GM12878 (cell line): Measurements from ENCODE around the gene DNAAF2. TPM values are rescaled to one million over a fixed set of nuclear protein-coding genes. Genes with fewer than 3 reads are reported as not detected.

Experiments
- BCL11A ChIP-seq: IDR thresholded peaks from 2 replicates; pipeline ENCODE4 v1.6.1; 2011; ENCODE audit warnings: low read depth, low read length
- BCLAF1 ChIP-seq: fragments of 450-650 bp; IDR thresholded peaks from 2 replicates; pipeline ENCODE4 v1.6.1; 2017; ENCODE audit warnings: antibody characterized with exemption, mild to moderate bottlenecking, moderate library complexity
- CREM ChIP-seq: IDR thresholded peaks from 2 replicates; pipeline ENCODE4 v1.6.1; 2014; ENCODE audit warnings: antibody characterized with exemption, low read depth
- EP300 ChIP-seq, 2 experiments: fragments of 150-350 bp in 1 of 2; IDR thresholded peaks; 2 replicates each; pipeline ENCODE4 v1.6.1; 2011 to 2012; ENCODE audit warnings: low read depth in 2 of 2, low read length in 2 of 2, borderline replicate concordance in 1 of 2, improper control_type of control experiment in 1 of 2, inconsistent platforms in 1 of 2; ENCODE audit not compliant: control insufficient read depth in 1 of 2
- EZH2 ChIP-seq: IDR thresholded peaks from 2 replicates; pipeline ENCODE4 v1.6.1; 2012; ENCODE audit warnings: low read depth, mild to moderate bottlenecking, control low read depth, inconsistent platforms, low read length, borderline replicate concordance; ENCODE audit not compliant: control insufficient read depth
- SMARCA5 ChIP-seq: fragments of 450-650 bp; IDR thresholded peaks from 2 replicates; pipeline ENCODE4 v1.6.1; 2017; ENCODE audit warnings: mild to moderate bottlenecking
- STAT1 ChIP-seq: fragments of 450-650 bp; conservative IDR thresholded peaks from 2 replicates; pipeline ENCODE4 v1.6.1; 2014; ENCODE audit warnings: antibody characterized with exemption, mild to moderate bottlenecking
- ZBTB33 ChIP-seq: fragments of 450-650 bp; IDR thresholded peaks from 2 replicates; pipeline ENCODE4 v1.6.1; 2017; ENCODE audit warnings: mild to moderate bottlenecking
- ZNF207 ChIP-seq: fragments of 450-650 bp; IDR thresholded peaks from 2 replicates; pipeline ENCODE4 v1.6.1; 2014; ENCODE audit warnings: antibody characterized with exemption, mild to moderate bottlenecking, borderline replicate concordance
- ZNF622 ChIP-seq: fragments of 450-650 bp; IDR thresholded peaks from 2 replicates; pipeline ENCODE4 v1.6.1; 2017; ENCODE audit warnings: mild to moderate bottlenecking, inconsistent platforms
- ZZZ3 ChIP-seq: IDR thresholded peaks from 2 replicates; pipeline ENCODE4 v1.6.1; 2011; ENCODE audit warnings: low read depth; ENCODE audit not compliant: control insufficient read depth, insufficient read length
- polyA plus RNA-seq, 11 experiments: library from polyadenylated mRNA; depleted of rRNA in 4 of 11; unstranded in 6 of 11; stranded (reverse) in 5 of 11; fragments of >200 nt; fragmentation: Nextera tagmentation in 4 of 11; fragmentation: Illumina TruSeq in 1 of 11; extraction: Ambion mirVana in 4 of 11; extraction: Trizol in 1 of 11; gene quantifications; 1 replicate in 1 of 11; 2 replicates in 10 of 11; pipeline versions ENCODE4 v1.2.1 to v1.2.3, GENCODE V29; 2011 to 2016; ENCODE audit warnings: inconsistent platforms in 2 of 11, missing spikeins in 2 of 11, low read depth in 1 of 11
- total RNA-seq, 4 experiments: library from RNA; depleted of rRNA in 3 of 4; stranded (reverse); fragments of >200 nt in 3 of 4; fragmentation: Illumina TruSeq in 1 of 4; extraction: Trizol in 1 of 4; gene quantifications; 2 replicates each; pipeline versions ENCODE4 v1.2.1 to v1.2.3, GENCODE V29; 2013 to 2021
- TF ChIP-seq, protein P1 (sequence below): IDR thresholded peaks from 2 replicates; pipeline ENCODE4 v1.6.1; 2012; ENCODE audit warnings: low read depth, low read length, improper control_type of control experiment
- TF ChIP-seq, protein P2 (sequence below): fragments of 450-650 bp; IDR thresholded peaks from 2 replicates; pipeline ENCODE4 v1.6.1; 2017; ENCODE audit warnings: mild to moderate bottlenecking, moderate library complexity
- TF ChIP-seq, protein P3 (sequence below): fragments of 450-650 bp; formaldehyde crosslinking; IDR thresholded peaks from 2 replicates; pipeline ENCODE4 v1.4.0; 2022; ENCODE audit warnings: mild to moderate bottlenecking, moderate library complexity

The DNAAF2 gene
- total and polyA plus RNA-seq, 10 of the 15 experiments (the other 5 are each of a cell fraction or from before 2014, with no cell fraction given): 5.7 to 24.7 (median 10.8) TPM

GRCh38 chr14:49598485-49599300, 36.4 kb downstream of the DNAAF2 start, which contains the start of gene LRR1 (continued):
- TF ChIP-seq, protein P1, sequence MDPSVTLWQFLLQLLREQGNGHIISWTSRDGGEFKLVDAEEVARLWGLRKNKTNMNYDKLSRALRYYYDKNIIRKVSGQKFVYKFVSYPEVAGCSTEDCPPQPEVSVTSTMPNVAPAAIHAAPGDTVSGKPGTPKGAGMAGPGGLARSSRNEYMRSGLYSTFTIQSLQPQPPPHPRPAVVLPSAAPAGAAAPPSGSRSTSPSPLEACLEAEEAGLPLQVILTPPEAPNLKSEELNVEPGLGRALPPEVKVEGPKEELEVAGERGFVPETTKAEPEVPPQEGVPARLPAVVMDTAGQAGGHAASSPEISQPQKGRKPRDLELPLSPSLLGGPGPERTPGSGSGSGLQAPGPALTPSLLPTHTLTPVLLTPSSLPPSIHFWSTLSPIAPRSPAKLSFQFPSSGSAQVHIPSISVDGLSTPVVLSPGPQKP: 0 out of 2 replicates have a peak, but pooled peaks have one; percentile 15
- TF ChIP-seq, protein P2, sequence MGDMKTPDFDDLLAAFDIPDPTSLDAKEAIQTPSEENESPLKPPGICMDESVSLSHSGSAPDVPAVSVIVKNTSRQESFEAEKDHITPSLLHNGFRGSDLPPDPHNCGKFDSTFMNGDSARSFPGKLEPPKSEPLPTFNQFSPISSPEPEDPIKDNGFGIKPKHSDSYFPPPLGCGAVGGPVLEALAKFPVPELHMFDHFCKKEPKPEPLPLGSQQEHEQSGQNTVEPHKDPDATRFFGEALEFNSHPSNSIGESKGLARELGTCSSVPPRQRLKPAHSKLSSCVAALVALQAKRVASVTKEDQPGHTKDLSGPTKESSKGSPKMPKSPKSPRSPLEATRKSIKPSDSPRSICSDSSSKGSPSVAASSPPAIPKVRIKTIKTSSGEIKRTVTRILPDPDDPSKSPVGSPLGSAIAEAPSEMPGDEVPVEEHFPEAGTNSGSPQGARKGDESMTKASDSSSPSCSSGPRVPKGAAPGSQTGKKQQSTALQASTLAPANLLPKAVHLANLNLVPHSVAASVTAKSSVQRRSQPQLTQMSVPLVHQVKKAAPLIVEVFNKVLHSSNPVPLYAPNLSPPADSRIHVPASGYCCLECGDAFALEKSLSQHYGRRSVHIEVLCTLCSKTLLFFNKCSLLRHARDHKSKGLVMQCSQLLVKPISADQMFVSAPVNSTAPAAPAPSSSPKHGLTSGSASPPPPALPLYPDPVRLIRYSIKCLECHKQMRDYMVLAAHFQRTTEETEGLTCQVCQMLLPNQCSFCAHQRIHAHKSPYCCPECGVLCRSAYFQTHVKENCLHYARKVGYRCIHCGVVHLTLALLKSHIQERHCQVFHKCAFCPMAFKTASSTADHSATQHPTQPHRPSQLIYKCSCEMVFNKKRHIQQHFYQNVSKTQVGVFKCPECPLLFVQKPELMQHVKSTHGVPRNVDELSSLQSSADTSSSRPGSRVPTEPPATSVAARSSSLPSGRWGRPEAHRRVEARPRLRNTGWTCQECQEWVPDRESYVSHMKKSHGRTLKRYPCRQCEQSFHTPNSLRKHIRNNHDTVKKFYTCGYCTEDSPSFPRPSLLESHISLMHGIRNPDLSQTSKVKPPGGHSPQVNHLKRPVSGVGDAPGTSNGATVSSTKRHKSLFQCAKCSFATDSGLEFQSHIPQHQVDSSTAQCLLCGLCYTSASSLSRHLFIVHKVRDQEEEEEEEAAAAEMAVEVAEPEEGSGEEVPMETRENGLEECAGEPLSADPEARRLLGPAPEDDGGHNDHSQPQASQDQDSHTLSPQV: peak; percentile 91
- TF ChIP-seq STAT1: peak; percentile 72; the same call in 1 of the 2 replicates
- TF ChIP-seq BCL11A: no peak; the same call in 1 of the 2 replicates
- no peak for TF ChIP-seq EZH2
- peak; percentile 60; the same call in 1 of the 2 replicates for TF ChIP-seq CREM
- TF ChIP-seq BCLAF1: no peak
- TF ChIP-seq SMARCA5: peak; percentile 55; the same call in 1 of the 2 replicates
- TF ChIP-seq ZZZ3: no peak
- TF ChIP-seq ZNF207: peak; percentile 96
- TF ChIP-seq, protein P3, sequence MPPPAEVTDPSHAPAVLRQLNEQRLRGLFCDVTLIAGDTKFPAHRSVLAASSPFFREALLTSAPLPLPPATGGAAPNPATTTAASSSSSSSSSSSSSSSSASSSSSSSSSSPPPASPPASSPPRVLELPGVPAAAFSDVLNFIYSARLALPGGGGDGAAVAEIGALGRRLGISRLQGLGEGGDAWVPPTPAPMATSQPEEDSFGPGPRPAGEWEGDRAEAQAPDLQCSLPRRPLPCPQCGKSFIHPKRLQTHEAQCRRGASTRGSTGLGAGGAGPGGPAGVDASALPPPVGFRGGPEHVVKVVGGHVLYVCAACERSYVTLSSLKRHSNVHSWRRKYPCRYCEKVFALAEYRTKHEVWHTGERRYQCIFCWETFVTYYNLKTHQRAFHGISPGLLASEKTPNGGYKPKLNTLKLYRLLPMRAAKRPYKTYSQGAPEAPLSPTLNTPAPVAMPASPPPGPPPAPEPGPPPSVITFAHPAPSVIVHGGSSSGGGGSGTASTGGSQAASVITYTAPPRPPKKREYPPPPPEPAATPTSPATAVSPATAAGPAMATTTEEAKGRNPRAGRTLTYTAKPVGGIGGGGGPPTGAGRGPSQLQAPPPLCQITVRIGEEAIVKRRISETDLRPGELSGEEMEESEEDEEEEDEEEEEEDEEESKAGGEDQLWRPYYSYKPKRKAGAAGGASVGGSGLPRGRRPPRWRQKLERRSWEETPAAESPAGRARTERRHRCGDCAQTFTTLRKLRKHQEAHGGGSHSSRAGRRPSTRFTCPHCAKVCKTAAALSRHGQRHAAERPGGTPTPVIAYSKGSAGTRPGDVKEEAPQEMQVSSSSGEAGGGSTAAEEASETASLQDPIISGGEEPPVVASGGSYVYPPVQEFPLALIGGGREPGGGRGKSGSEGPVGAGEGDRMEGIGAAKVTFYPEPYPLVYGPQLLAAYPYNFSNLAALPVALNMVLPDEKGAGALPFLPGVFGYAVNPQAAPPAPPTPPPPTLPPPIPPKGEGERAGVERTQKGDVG (CRISPR knock-in tag): no peak
- TF ChIP-seq EP300 (IDR thresholded peaks at IDR 0.05; ENCODE audit: borderline replicate concordance in 1 of 2, control insufficient read depth in 1 of 2, low read depth in 2 of 2, low read length in 2 of 2): peak in 1 of 2 experiments; percentile 6; a peak in 1 of 4 replicates
- no peak for TF ChIP-seq ZNF622
- peak; percentile 60; the same call in 1 of the 2 replicates for TF ChIP-seq ZBTB33
